Frontal cortex (tissue), 4 donors: ENCODE results near the gene PDIA2. TPM values are rescaled to one million over a fixed set of nuclear protein-coding genes. Genes with fewer than 3 reads are reported as not detected.
"Not testable (repeated sequence)": the region's sequence is repeated elsewhere in the genome, so short reads cannot be mapped to it uniquely, and the experiment has no call there.

Experiments
- DNase-seq, 2 donors: peaks; one replicate each; pipeline ENCODE4 v3.0.0; 2012; ENCODE audit warnings: low spot score in 2 of 2
- FAIRE-seq: peaks from 2 replicates; lab custom pipeline; 2012; peaks lifted over from hg19 to GRCh38; lab: Jason Lieb, UNC
- total RNA-seq: library from RNA; depleted of rRNA; stranded (reverse); fragments of >200 nt; gene quantifications from one replicate; pipeline ENCODE4 v1.2.3, GENCODE V29; 2014
- donor health status: control.
- donor health status: control.
- donor health status: control.

The PDIA2 gene
- total RNA-seq: 11.4 TPM

GRCh38 chr16:283033-283805 lies at the start of gene PDIA2:
PDIA2 (plus strand) TSS chr16:283164; CDS start chr16:283170, 6 bp downstream.
- DNase-seq (peak in 1 of 2 donors; percentile 22), FAIRE-seq (no peak)

DNA sequence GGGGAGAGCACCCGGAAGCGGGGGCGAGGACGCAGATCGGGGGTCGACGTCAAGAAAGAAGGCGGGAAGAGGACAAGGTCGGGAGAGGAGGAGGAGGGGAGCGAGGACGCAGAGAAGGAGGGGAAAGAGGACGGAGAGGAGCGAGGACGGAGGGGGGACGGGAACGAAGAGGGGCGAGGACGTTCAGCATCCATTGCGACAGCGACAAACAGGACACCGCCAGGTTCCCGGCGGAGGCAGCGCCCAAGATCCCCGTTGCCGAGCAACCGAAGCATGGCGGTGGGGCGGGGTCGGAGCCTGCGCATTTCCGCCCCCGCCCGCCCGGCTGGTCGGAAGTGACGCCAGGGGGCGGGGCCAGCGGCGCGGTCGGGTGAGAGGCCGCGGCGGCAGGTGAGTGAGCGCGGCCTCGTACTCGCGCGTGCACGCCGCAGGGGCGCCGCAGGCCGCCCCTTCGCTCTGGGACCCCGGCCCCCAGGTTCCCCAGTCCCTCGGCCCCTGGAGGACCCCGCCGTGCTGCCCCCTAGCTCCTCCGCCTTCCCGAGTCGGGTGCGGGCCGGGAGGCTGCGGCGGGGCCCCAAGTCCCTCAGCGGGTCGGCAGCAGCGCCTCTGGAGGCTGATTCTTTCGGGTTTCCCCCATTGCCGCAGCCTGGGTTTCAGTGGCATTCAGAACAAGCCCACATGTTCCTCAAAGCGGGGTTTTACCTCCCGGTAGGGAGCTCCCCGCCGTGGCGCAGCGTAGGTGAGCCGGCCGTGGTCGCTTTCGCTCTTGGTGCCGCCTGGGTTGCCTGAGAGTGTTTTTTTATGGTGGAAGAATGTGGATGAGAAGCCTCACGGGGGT lies 48.3 kb upstream of the PDIA2 start, which contains the start of gene FAM234A:
Gene FAM234A (plus strand): TSS at position 354 of the 838 bp plus-strand sequence. CDS start 19,593 bp downstream, outside the sequence.
- FAIRE-seq: no peak
- peak; percentile 96 to 97 for DNase-seq

DNA sequence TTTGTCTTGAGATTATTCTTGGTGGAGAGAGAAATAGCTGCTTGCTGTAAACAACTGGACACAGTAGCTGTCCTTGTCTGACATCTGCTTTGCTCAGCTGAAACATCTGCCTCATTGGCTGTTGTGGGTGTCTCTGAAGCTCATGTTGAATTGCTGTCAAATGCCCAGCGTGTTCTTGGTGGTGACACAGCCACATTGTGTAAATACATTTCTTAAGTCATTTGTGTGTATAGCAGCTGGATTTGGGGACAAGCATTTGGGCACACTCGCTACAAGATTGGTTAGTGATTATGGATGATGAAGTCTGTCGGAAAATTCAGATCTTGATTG lies 43.1 kb upstream of the PDIA2 start:
- FAIRE-seq (no peak), DNase-seq (no peak)

DNA sequence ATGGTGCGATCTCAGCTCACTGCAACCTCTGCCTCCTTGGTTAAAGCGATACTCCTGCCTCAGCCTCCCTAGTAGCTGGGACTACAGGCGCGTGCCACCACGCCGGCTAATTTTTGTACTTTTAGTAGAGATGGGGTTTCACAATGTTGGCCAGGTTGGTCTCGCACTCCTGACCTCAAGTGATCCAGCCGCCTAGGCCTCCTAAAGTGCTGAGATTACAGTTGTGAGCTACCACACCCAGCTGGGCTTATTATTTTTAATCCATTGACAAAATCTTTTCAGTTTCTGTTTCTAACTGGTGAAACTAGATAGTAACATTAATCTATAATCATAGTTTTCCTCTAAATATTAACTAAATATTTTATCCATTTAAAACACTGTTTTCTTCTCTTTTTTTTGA lies 42.4 kb upstream of the PDIA2 start:
- DNase-seq (no peak), FAIRE-seq (no peak)

DNA sequence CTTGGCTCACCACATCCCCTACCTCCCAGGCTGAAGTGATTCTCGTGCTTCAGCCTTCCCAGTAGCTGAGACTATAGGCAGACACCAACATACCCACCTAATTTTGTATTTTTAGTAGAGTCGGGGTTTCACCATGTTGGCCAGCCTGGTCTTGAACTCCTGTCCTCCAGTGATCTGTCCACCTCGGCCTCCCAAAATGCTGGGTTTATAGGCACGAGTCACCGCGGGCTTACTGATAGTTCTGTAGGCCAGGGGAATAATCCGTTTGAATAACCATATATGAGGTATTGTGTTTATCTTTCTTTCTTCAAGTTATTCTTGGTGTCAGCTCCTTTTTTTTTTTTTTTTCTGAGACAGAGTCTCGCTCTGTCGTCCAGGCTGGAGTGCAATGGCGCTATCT lies 40.7 kb upstream of the PDIA2 start:
- FAIRE-seq: no peak
- DNase-seq: no peak

- DNase-seq (no peak), FAIRE-seq (no peak)
Observed at GRCh38 chr16:243348-243747, 39.6 kb upstream of the PDIA2 start.

GRCh38 chr16:245105-245504 lies 37.9 kb upstream of the PDIA2 start:
- no peak for FAIRE-seq
- DNase-seq: no peak

DNA sequence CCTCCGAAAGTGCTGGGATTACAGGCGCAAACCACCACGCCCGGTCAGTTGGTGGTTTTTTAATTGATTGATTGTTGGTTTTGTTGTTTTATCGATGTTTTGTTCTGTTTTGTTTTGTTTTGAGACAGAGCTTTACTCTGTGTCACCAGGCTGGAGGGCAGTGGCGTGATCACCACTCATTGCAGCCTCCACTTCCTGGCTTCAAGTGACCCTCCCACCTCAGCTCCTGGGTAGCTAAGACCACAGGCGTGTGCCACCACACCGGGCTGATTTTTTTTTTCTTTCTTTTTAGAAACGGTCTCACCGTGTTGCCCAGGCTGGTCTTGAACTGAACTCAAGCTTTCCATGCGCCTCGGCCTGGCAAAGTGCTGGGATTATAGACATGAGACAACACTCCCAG lies 35.9 kb upstream of the PDIA2 start:
- FAIRE-seq (no peak), DNase-seq (no peak)

DNA sequence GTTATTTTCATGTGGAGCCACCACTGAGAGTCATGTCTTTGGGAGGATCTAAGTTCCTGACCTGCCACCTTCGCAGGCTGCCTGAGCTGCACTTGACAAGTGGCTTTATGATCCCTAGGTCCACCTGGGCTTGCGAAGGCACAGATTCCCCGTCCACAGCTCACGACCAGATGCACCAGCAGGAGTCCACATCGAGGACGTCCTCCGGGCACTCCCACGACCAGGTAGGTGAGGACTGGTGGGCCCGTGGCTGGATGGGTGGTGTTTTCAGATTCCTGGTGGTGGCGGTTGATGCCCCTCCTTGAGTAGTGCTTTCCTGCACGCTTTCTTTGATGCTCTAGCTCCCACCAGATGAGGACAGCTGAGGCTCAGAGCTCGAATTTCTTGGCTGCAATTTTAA lies 33.5 kb upstream of the PDIA2 start:
- no peak for FAIRE-seq
- DNase-seq: peak in 1 of 2 donors; percentile 6

- no peak for DNase-seq
Observed at GRCh38 chr16:252366-253337, 30.3 kb upstream of the PDIA2 start.

DNA sequence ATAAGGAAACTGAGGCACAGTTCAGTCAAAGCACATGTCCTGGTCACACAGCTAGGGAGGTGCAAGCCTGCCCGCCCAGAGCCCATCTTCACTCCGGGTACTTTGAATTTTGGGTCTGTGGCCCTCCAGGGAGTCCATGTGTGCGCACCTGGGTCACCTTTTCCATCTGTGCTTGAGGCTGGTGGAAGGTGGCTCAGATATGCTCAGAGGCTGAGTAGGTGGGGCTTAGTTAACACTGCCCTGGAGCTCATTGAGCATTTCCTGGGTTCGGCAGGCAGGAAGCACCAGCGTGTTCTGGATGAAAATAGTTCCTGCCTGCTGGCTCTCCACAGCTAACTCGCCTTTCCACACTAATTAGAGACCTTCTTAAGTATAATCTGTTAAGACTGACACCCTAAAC lies 29.1 kb upstream of the PDIA2 start:
- DNase-seq: no peak
- no peak for FAIRE-seq

More at GRCh38 chr16:252366-253337, 30.3 kb upstream of the PDIA2 start:
- FAIRE-seq: no peak

DNA sequence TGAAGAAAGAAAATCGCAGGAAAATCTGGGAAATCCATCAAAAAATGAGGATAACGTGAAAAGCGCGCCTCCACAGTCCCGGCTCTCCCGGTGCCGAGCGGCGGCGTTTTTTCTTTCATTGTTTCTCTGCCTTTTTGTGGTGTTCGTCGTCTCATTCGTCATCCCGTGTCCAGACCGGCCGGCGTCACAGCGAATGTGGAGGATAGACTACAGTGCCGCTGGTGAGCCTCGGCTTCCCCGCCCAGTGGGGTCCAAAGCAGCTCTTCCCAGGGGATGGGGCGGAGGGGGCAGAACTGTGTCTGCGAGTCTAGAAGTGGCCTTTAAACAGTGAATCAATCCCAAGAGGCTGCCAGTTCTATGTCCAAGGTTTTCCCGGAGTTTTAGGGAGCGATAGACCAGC lies 28.5 kb upstream of the PDIA2 start:
- DNase-seq (no peak), FAIRE-seq (no peak)

GRCh38 chr16:255183-255582 lies 27.8 kb upstream of the PDIA2 start:
- FAIRE-seq: no peak
- no peak for DNase-seq

- DNase-seq, FAIRE-seq: not testable (repeated sequence)
Observed at GRCh38 chr16:258091-258490, 24.9 kb upstream of the PDIA2 start.

GRCh38 chr16:259226-259625 lies 23.7 kb upstream of the PDIA2 start:
- DNase-seq (no peak), FAIRE-seq (no peak)

GRCh38 chr16:259814-260253 lies 23.1 kb upstream of the PDIA2 start:
- no peak for DNase-seq
- no peak for FAIRE-seq

GRCh38 chr16:260326-260725 lies 22.6 kb upstream of the PDIA2 start:
- DNase-seq: no peak
- no peak for FAIRE-seq

DNA sequence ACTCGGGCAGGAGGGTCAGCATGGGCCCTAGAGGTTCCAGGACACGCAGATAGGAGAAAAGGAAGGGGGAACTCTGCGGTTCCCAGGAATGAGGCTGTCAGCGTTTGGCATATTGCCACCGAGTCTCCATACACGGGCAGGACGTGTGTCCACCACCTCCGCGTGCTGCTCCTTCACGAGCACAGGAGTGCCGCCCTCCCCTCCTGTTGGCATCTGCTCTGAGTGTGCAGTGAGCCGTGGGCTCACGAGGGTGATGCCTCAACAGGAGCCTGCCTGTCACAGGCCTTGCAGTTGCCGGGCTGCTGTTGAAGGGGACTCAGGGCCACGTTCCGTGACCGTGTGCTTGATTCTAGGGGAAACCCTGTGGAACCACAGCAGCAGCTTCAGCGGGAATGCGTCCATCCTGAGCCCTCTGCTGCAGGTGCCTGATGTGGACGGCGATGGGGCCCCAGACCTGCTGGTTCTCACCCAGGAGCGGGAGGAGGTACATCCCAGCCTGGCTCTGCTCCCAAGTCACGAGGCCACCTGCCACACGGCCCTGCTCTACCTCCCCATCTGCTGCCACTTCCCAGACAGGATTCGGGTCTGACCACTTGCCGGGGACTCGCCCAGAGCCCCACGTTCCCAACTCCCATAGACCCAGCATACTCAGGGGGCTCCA lies 21.8 kb upstream of the PDIA2 start:
- no peak for DNase-seq
- no peak for FAIRE-seq

DNA sequence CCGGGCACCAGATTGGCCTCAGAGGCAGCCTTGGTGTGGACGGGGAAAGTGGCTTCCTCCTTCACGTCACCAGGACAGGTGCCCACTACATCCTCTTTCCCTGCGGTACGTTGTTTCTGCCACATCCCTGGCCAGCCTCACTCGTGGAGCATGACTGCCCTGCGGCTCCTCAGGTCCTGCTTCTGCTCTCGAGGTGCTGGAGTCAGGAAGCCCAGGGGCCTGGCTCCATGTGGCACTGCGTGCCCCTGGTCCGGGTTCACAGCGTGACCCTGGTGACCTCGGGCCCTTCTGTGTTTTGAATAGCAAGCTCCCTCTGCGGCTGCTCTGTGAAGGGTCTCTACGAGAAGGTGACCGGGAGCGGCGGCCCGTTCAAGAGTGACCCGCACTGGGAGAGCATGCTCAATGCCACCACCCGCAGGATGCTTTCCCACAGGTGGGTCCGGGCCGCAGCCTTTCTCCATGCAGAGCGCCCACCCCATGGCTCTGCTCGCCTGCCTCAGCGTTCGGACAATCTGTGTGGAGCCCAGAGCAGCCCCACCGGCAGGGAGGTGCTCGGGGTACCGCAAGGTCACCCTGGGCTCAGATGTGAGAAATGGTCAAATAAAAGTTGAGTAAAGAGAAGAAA lies 20.7 kb upstream of the PDIA2 start:
- FAIRE-seq (no peak), DNase-seq (no peak)
